ENCODE measurements around the gene GSKIP. TPM values are rescaled to one million over a fixed set of nuclear protein-coding genes. Genes with fewer than 3 reads are reported as not detected.

The GSKIP gene
- total and polyA plus RNA-seq, 8 donors, result 3.4 to 13.8 (median 8.5) TPM

DNA sequence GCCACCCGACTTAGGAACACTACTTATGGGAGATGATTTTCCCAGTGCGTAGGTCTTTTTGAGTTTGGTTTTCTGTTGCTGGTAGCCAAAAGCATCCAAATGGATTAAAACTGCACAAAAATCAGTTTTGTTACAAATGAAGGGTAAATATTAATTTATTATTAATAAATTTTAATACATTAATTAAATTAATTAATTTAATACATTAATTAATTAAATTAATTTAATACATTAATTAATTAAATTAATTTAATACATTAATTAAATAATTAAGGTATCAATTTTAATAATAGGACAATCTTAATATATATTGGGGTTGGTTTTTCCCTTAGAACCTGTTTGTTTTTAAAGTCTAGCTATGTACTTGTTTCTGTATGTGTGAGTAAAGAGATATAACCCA is 52.2 kb downstream of the GSKIP start:
- H3K9me3 ChIP-seq, result no peaks in the 10 kb centered on the region
- H3K27ac ChIP-seq, result no peak overlapping the region
- TF ChIP-seq, protein P1, sequence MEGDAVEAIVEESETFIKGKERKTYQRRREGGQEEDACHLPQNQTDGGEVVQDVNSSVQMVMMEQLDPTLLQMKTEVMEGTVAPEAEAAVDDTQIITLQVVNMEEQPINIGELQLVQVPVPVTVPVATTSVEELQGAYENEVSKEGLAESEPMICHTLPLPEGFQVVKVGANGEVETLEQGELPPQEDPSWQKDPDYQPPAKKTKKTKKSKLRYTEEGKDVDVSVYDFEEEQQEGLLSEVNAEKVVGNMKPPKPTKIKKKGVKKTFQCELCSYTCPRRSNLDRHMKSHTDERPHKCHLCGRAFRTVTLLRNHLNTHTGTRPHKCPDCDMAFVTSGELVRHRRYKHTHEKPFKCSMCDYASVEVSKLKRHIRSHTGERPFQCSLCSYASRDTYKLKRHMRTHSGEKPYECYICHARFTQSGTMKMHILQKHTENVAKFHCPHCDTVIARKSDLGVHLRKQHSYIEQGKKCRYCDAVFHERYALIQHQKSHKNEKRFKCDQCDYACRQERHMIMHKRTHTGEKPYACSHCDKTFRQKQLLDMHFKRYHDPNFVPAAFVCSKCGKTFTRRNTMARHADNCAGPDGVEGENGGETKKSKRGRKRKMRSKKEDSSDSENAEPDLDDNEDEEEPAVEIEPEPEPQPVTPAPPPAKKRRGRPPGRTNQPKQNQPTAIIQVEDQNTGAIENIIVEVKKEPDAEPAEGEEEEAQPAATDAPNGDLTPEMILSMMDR (IDR thresholded peaks at IDR 0.05), result no peak
- intact Hi-C loops (cut with DNase I), result loop anchor here in 1 of 3 donors (10.0 kb wide), 1 partner anchor 111 kb away; no protein-coding TSS in a partner anchor
- no peak overlapping the region for H3K4me3 ChIP-seq
- DNase-seq (no peak), FAIRE-seq (peak; percentile 88), ATAC-seq (no peak)
- H3K27me3 ChIP-seq, result no peaks in the 10 kb centered on the region
- 94 to 95% methylated on average over 2 of the region's 2 CpGs for WGBS, 2 donors
- H3K36me3 ChIP-seq, result no peaks in the 10 kb centered on the region
- no peaks in the 10 kb centered on the region for H3K4me1 ChIP-seq

DNA sequence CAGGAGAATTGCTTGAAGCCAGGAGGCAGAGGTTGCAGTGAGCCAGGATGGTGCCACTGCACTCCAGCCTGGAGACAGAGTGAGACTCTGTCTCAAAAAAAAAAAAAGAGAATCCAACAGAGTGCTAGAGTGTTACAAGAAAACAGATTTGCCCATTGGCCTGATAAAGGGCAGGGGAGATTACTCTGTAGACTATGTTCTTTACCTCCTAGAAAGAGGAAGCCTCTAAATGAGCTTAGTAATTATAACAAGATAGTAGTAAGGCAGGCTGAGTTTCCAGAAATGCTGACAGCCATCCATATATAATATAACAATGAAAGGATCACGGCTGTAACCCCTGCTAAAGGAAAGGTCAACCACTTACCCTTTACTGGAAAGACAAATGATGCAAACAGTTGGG is 53.0 kb downstream of the GSKIP start:
- H3K27ac ChIP-seq, result no peak overlapping the region
- 74 to 79% methylated on average over 1 of the region's 1 CpG for WGBS, 2 donors
- H3K9me3 ChIP-seq, result no peaks in the 10 kb centered on the region
- H3K4me3 ChIP-seq, result no peak overlapping the region
- TF ChIP-seq, protein P1 (IDR thresholded peaks at IDR 0.05), result no peak
- no peaks in the 10 kb centered on the region for H3K36me3 ChIP-seq
- DNase-seq (no peak), FAIRE-seq (no peak), ATAC-seq (no peak)
- no peaks in the 10 kb centered on the region for H3K4me1 ChIP-seq
- H3K27me3 ChIP-seq, result no peaks in the 10 kb centered on the region
- intact Hi-C loops (cut with DNase I), result loop anchor here in 1 of 3 donors (10.0 kb wide), 1 partner anchor 111 kb away; no protein-coding TSS in a partner anchor

DNA sequence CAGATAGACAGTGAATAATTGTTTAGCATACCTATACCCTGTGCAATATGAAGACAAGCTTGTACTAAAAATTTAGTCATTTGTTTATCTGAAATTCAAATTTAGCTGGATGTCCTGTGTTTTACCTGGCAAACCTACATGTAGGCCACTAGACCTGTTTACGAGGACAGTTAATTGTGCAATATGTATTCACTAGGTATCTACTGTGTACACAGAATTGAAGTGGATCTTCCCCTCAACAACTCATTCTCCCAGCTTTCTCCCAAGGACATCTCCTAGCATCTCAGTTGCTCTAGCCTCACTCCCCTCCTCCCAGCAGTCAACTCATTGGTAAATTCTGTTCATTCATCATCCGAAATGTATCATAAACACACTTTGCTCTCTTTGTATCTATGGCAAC is 53.9 kb downstream of the GSKIP start:
- Histone ChIP-seq H3K27me3 (no peaks in the 10 kb centered on the region), H3K27ac (no peak overlapping the region), H3K9me3 (no peaks in the 10 kb centered on the region), H3K36me3 (no peaks in the 10 kb centered on the region), H3K4me3 (no peak overlapping the region), H3K4me1 (no peaks in the 10 kb centered on the region)
- 83 to 87% methylated on average over 2 of the region's 2 CpGs for WGBS, 2 donors
- intact Hi-C loops (cut with DNase I), result loop anchor here in 1 of 3 donors (10.0 kb wide), 1 partner anchor 112 kb away; no protein-coding TSS in a partner anchor
- FAIRE-seq, result no peak
- TF ChIP-seq, protein P1 (IDR thresholded peaks at IDR 0.05), result no peak
- no peak for ATAC-seq
- no peak for DNase-seq

DNA sequence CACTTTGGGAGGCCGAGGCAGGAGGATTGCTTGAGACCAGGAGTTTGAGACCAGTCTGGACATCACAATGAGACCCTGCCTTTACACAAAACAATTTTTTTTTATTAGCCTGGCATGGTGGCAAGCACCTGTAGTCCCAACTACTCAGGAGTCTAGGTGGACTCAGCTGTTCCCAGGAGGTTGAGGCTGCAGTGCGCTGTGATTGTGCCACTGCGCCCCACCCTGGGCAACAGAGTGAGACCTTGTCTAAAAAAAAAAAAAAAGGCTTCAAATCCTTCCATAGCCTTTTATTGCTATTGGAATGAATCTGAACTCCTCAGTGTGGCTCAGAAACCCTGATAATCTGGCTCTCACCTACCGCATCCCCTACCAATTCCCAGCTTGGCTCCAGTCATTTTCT is 54.7 kb downstream of the GSKIP start:
- DNase-seq (no peak), FAIRE-seq (no peak), ATAC-seq (no peak)
- intact Hi-C loops (cut with DNase I), result loop anchor here in 1 of 3 donors (10.0 kb wide), 1 partner anchor 113 kb away; no protein-coding TSS in a partner anchor
- TF ChIP-seq, protein P1 (IDR thresholded peaks at IDR 0.05), result no peak
- Histone ChIP-seq H3K4me3 (no peak overlapping the region), H3K27ac (no peak overlapping the region), H3K9me3 (no peaks in the 10 kb centered on the region), H3K27me3 (no peaks in the 10 kb centered on the region), H3K4me1 (no peaks in the 10 kb centered on the region), H3K36me3 (no peaks in the 10 kb centered on the region)
- 96 to 100% methylated on average over 4 of the region's 4 CpGs for WGBS, 2 donors

DNA sequence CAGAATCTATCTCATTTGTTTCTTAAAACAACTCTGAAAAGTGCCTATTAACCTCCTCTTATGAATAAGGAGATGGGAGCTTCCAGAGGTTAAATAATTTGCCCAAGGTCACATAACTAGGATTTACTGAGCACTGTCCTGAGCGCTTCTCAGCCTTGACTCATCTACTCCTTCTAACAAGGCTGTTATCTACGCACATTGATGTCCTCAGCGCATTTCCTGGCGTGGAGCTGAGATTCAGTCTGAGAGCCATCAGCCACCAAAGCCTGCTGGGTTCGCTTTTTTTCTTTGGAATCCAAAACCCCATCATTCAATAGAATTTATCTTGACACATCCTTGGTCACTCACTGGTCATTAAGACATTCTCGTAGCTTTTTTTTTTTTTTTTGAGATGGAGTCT is 57.9 kb downstream of the GSKIP start:
- ATAC-seq (no peak), DNase-seq (no peak), FAIRE-seq (no peak)
- 74 to 79% methylated on average over 6 of the region's 6 CpGs for WGBS, 2 donors
- Histone ChIP-seq H3K4me1 (peaks cover 0 to 3% (median 0%) of the 10 kb centered on the region in 3 donors), H3K27ac (no peak overlapping the region), H3K36me3 (no peaks in the 10 kb centered on the region), H3K4me3 (no peak overlapping the region), H3K9me3 (no peaks in the 10 kb centered on the region), H3K27me3 (no peaks in the 10 kb centered on the region)
- TF ChIP-seq, protein P1 (IDR thresholded peaks at IDR 0.05), result no peak
- intact Hi-C loops (cut with DNase I), result loop anchor here in 2 of 3 donors (5.0 to 10.0 kb wide), 3 partner anchors 116 to 326 kb away; no protein-coding TSS in a partner anchor

Data from pancreas (tissue), 10 donors.